GM18873 (cell line): ENCODE data around the gene GINS2.

Experiments used
- ATAC-seq: cut with Tn5 transposase; IDR thresholded peaks from one replicate; pipeline ENCODE4 v1.9.1; 2021; ENCODE audit warnings: mild to moderate bottlenecking, moderate library complexity, moderate number of reproducible peaks; ENCODE audit not compliant: unreplicated experiment, low FRiP score

GINS2 gene

GRCh38 chr16:85631802-85632393, 56.9 kb downstream of the GINS2 start:
- no peak for ATAC-seq

GRCh38 chr16:85631230-85631629, 57.5 kb downstream of the GINS2 start:
- ATAC-seq = no peak

- ATAC-seq = no peak
These were observed 58.9 kb downstream of the GINS2 start for GRCh38 chr16:85629853-85630252.

- ATAC-seq = no peak
These were observed 59.4 kb downstream of the GINS2 start for GRCh38 chr16:85629326-85629725.

GRCh38 chr16:85628645-85629044, 60.1 kb downstream of the GINS2 start:
- no peak for ATAC-seq

- ATAC-seq = no peak
These were observed 60.5 kb downstream of the GINS2 start for GRCh38 chr16:85628265-85628556.

GRCh38 chr16:85627526-85628264, 61.1 kb downstream of the GINS2 start:
- ATAC-seq = no peak

- ATAC-seq = no peak
These were observed 61.7 kb downstream of the GINS2 start for GRCh38 chr16:85627089-85627488.
